Measurements from ENCODE around the gene AMBP. TPM values are rescaled to one million over a fixed set of nuclear protein-coding genes. Genes with fewer than 3 reads are reported as not detected.

The AMBP gene
- total RNA-seq, 1 donor from 2014 or later: not detected

- Histone ChIP-seq H2AFZ (replicated peaks) (no peak overlapping the region), H3K4me3 (no peak overlapping the region), H3K79me2 (ENCODE audit: low read depth) (no peaks in the 10 kb centered on the region), H3K9me3 (ENCODE audit: low read depth) (no peaks in the 10 kb centered on the region), H3K4me1 (no peaks in the 10 kb centered on the region), H4K20me1 (ENCODE audit: low read depth) (peaks cover 3% of the 10 kb centered on the region), H3K27me3 (no peaks in the 10 kb centered on the region), H3K4me2 (no peak overlapping the region), H3F3A (ENCODE audit: low read depth) (no peaks in the 10 kb centered on the region), H3K9ac (no peak overlapping the region), H3K27ac (no peak overlapping the region), H3K36me3 (no peaks in the 10 kb centered on the region)
- no peak for DNase-seq (ENCODE audit: low spot score)
- TF ChIP-seq EZH2 (IDR thresholded peaks at IDR 0.05): no peak
- no peak for TF ChIP-seq CTCF (IDR thresholded peaks at IDR 0.05)
- TF ChIP-seq EZH2phosphoT487 (IDR thresholded peaks at IDR 0.05): no peak
- no peak overlapping the region for H3K27ac Mint-ChIP-seq
- no peak overlapping the region for H3K4me3 Mint-ChIP-seq
- peaks cover 3% of the 10 kb centered on the region for H3K4me1 Mint-ChIP-seq
- H3K36me3 Mint-ChIP-seq: peaks cover 64% of the 10 kb centered on the region
- no peaks in the 10 kb centered on the region for H3K27me3 Mint-ChIP-seq (ENCODE audit: insufficient read depth, low read depth)
- peaks cover 2% of the 10 kb centered on the region for H3K9me3 Mint-ChIP-seq
Observed at GRCh38 chr9:114048533-114049415, 29.3 kb downstream of the AMBP start.

DNA sequence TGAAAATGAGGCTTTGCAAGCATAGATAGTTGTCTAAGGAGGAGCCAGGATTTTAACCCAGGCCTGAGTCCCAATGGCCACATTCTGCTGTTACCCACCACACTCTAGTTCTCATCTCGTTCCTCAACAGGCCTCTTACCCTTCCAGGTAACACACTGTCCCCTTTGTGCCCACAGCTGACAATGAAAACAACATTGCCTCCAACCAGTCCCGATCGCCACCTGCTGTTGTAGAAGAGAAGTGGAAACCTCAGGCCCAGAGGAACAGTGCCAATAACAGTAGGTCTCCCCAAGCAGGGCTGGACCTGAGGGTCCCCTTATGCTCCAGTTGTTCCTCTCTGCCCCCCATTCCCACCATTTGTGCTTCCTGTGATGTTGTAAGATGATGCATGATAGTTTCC, 30.4 kb downstream of the AMBP start:
- Mint-ChIP-seq H3K9me3 (peaks cover 2% of the 10 kb centered on the region), H3K36me3 (peaks cover 67% of the 10 kb centered on the region), H3K27ac (no peak overlapping the region), H3K27me3 (ENCODE audit: insufficient read depth, low read depth) (no peaks in the 10 kb centered on the region), H3K4me1 (peaks cover 3% of the 10 kb centered on the region), H3K4me3 (no peak overlapping the region)
- no peaks in the 10 kb centered on the region for H3F3A ChIP-seq (ENCODE audit: low read depth)
- H4K20me1 ChIP-seq (ENCODE audit: low read depth): peaks cover 3% of the 10 kb centered on the region
- no peaks in the 10 kb centered on the region for H3K36me3 ChIP-seq
- no peaks in the 10 kb centered on the region for H3K9me3 ChIP-seq (ENCODE audit: low read depth)
- no peak overlapping the region for H3K27ac ChIP-seq
- H3K4me3 ChIP-seq: no peak overlapping the region
- H3K9ac ChIP-seq: no peak overlapping the region
- no peak overlapping the region for H2AFZ ChIP-seq (replicated peaks)
- no peaks in the 10 kb centered on the region for H3K27me3 ChIP-seq
- no peaks in the 10 kb centered on the region for H3K4me1 ChIP-seq
- no peak overlapping the region for H3K4me2 ChIP-seq
- peak; percentile 49 for DNase-seq (ENCODE audit: low spot score)
- TF ChIP-seq EZH2 (IDR thresholded peaks at IDR 0.05) (no peak), EZH2phosphoT487 (IDR thresholded peaks at IDR 0.05) (no peak), CTCF (IDR thresholded peaks at IDR 0.05) (peak; percentile 55)
- H3K79me2 ChIP-seq (ENCODE audit: low read depth): no peaks in the 10 kb centered on the region

GRCh38 chr9:114046875-114047274, 31.2 kb downstream of the AMBP start:
- H3K27ac ChIP-seq: no peak overlapping the region
- no peak overlapping the region for H3K4me3 ChIP-seq
- Mint-ChIP-seq H3K9me3 (peaks cover 2% of the 10 kb centered on the region), H3K27ac (no peak overlapping the region), H3K36me3 (peaks cover 65% of the 10 kb centered on the region), H3K4me3 (no peak overlapping the region), H3K4me1 (peaks cover 3% of the 10 kb centered on the region), H3K27me3 (ENCODE audit: insufficient read depth, low read depth) (no peaks in the 10 kb centered on the region)
- H3F3A ChIP-seq (ENCODE audit: low read depth): no peaks in the 10 kb centered on the region
- H3K27me3 ChIP-seq: no peaks in the 10 kb centered on the region
- H3K4me1 ChIP-seq: no peaks in the 10 kb centered on the region
- H2AFZ ChIP-seq (replicated peaks): no peak overlapping the region
- no peaks in the 10 kb centered on the region for H3K36me3 ChIP-seq
- H3K9me3 ChIP-seq (ENCODE audit: low read depth): no peaks in the 10 kb centered on the region
- H3K79me2 ChIP-seq (ENCODE audit: low read depth): no peaks in the 10 kb centered on the region
- H3K9ac ChIP-seq: no peak overlapping the region
- DNase-seq (ENCODE audit: low spot score): no peak
- no peak overlapping the region for H3K4me2 ChIP-seq
- H4K20me1 ChIP-seq (ENCODE audit: low read depth): peaks cover 3% of the 10 kb centered on the region
- TF ChIP-seq EZH2 (IDR thresholded peaks at IDR 0.05) (no peak), EZH2phosphoT487 (IDR thresholded peaks at IDR 0.05) (no peak), CTCF (IDR thresholded peaks at IDR 0.05) (no peak)

Measured in neural progenitor cell (in vitro differentiated cells).